Measurements from ENCODE around the gene CASP6.

CASP6 gene

GRCh38 chr4:109675843-109676242 lies 27.4 kb downstream of the CASP6 start:
- ChIA-PET CTCF (interaction anchor here (1.2 kb wide), 1 partner anchor 23 kb away, joined by 4 read pairs; no protein-coding TSS in a partner anchor), POLR2A (no interaction called here)
- TF ChIP-seq CTCF (IDR thresholded peaks at IDR 0.05; ENCODE audit: control extremely low read depth, extremely low read depth, low read depth, missing control alignments), result no peak
- DNase-seq (ENCODE audit: extremely low spot score), result no peak

- POLR2A ChIA-PET, result no interaction called here
- CTCF ChIA-PET, result interaction anchor here (1.2 kb wide), 1 partner anchor 23 kb away, joined by 4 read pairs; no protein-coding TSS in a partner anchor
- DNase-seq (ENCODE audit: extremely low spot score), result no peak
- no peak for TF ChIP-seq CTCF (IDR thresholded peaks at IDR 0.05; ENCODE audit: control extremely low read depth, extremely low read depth, low read depth, missing control alignments)
These were observed 28.1 kb downstream of the CASP6 start for GRCh38 chr4:109675181-109675580.

- CTCF ChIA-PET, result interaction anchor here (1.3 kb wide), 1 partner anchor 28 kb away, joined by 3 read pairs; no protein-coding TSS in a partner anchor
- no peak for DNase-seq (ENCODE audit: extremely low spot score)
- POLR2A ChIA-PET, result no interaction called here
- no peak for TF ChIP-seq CTCF (IDR thresholded peaks at IDR 0.05; ENCODE audit: control extremely low read depth, extremely low read depth, low read depth, missing control alignments)
These were observed 29.9 kb downstream of the CASP6 start for GRCh38 chr4:109673303-109673702.

GRCh38 chr4:109672169-109672930 lies 30.9 kb downstream of the CASP6 start:
- DNase-seq (ENCODE audit: extremely low spot score), result no peak
- TF ChIP-seq CTCF (IDR thresholded peaks at IDR 0.05; ENCODE audit: control extremely low read depth, extremely low read depth, low read depth, missing control alignments), result no peak
- ChIA-PET POLR2A (no interaction called here), CTCF (interaction anchor here (1.2 kb wide), 1 partner anchor 12 kb away, joined by 3 read pairs; no protein-coding TSS in a partner anchor)

GRCh38 chr4:109671350-109671749 lies 31.9 kb downstream of the CASP6 start:
- CTCF ChIA-PET, result interaction anchor here (1.2 kb wide), 1 partner anchor 13 kb away, joined by 3 read pairs; no protein-coding TSS in a partner anchor
- POLR2A ChIA-PET, result no interaction called here
- no peak for TF ChIP-seq CTCF (IDR thresholded peaks at IDR 0.05; ENCODE audit: control extremely low read depth, extremely low read depth, low read depth, missing control alignments)
- no peak for DNase-seq (ENCODE audit: extremely low spot score)

- ChIA-PET CTCF (interaction anchor here (1.0 to 1.5 kb wide), 2 partner anchors 12 to 37 kb away, joined by 3 to 4 read pairs; partner anchors contain the start of gene CASP6), POLR2A (no interaction called here)
- no peak for DNase-seq (ENCODE audit: extremely low spot score)
- no peak for TF ChIP-seq CTCF (IDR thresholded peaks at IDR 0.05; ENCODE audit: control extremely low read depth, extremely low read depth, low read depth, missing control alignments)
These were observed 37.3 kb downstream of the CASP6 start for GRCh38 chr4:109665783-109666485.

Measured in GM10248 (cell line).